Hypothalamus (tissue), 51 donors: ENCODE results near the gene VASP.

ENCODE experiments used
- DNase-seq, 51 donors: peaks; one replicate each; lab custom pipeline; 2025; lab: John Stamatoyannopoulos, UW

The VASP gene

GRCh38 chr19:45542234-45542668 is 35.0 kb downstream of the VASP start:
- no peak for DNase-seq

GRCh38 chr19:45547211-45547770 is 40.0 kb downstream of the VASP start:
- DNase-seq, result no peak

- DNase-seq, result peak in 4 of 51 donors; percentile 1 to 12 (median 5)
These were observed 40.8 kb downstream of the VASP start for GRCh38 chr19:45547965-45548609.

- DNase-seq, result peak in 2 of 51 donors; percentile 3 to 13
These were observed 46.2 kb downstream of the VASP start for GRCh38 chr19:45553464-45553863.

- no peak for DNase-seq
These were observed 47.2 kb downstream of the VASP start for GRCh38 chr19:45554481-45554880.

- no peak for DNase-seq
These were observed 49.6 kb downstream of the VASP start for GRCh38 chr19:45556835-45557234.

- peak in 31 of 51 donors; percentile 1 to 63 (median 32) for DNase-seq
These were observed 51.2 kb downstream of the VASP start for GRCh38 chr19:45558399-45558878.

GRCh38 chr19:45560038-45560437 is 52.8 kb downstream of the VASP start:
- DNase-seq, result no peak

- DNase-seq, result no peak
These were observed 53.4 kb downstream of the VASP start for GRCh38 chr19:45560686-45561085.

GRCh38 chr19:45564131-45564780 is 57.0 kb downstream of the VASP start:
- no peak for DNase-seq

- DNase-seq, result no peak
These were observed 60.3 kb downstream of the VASP start for GRCh38 chr19:45567609-45568008.

- DNase-seq, result no peak
These were observed 61.5 kb downstream of the VASP start for GRCh38 chr19:45568732-45569131.

- DNase-seq, result peak in 24 of 51 donors; percentile 4 to 62 (median 19)
These were observed 62.5 kb downstream of the VASP start for GRCh38 chr19:45569619-45570421.

GRCh38 chr19:45571457-45572220 is 64.4 kb downstream of the VASP start:
- no peak for DNase-seq

GRCh38 chr19:45574526-45574925 is 67.2 kb downstream of the VASP start:
- no peak for DNase-seq

- no peak for DNase-seq
These were observed 67.9 kb downstream of the VASP start for GRCh38 chr19:45575216-45575615.
